HG02943 (cell line): ENCODE results near the gene ATP1B1.
A peak's percentile ranks its signal among the peaks of the same experiment; 100 is the strongest.
"Not testable (repeated sequence)": the region's sequence is repeated elsewhere in the genome, so short reads cannot be mapped to it uniquely, and the experiment has no call there.

Experiments used
- ATAC-seq: cut with Tn5 transposase; IDR thresholded peaks from one replicate; pipeline ENCODE4 v1.9.1; 2021; ENCODE audit warnings: mild to moderate bottlenecking, low read depth, moderate library complexity; ENCODE audit not compliant: unreplicated experiment

ATP1B1 gene

DNA sequence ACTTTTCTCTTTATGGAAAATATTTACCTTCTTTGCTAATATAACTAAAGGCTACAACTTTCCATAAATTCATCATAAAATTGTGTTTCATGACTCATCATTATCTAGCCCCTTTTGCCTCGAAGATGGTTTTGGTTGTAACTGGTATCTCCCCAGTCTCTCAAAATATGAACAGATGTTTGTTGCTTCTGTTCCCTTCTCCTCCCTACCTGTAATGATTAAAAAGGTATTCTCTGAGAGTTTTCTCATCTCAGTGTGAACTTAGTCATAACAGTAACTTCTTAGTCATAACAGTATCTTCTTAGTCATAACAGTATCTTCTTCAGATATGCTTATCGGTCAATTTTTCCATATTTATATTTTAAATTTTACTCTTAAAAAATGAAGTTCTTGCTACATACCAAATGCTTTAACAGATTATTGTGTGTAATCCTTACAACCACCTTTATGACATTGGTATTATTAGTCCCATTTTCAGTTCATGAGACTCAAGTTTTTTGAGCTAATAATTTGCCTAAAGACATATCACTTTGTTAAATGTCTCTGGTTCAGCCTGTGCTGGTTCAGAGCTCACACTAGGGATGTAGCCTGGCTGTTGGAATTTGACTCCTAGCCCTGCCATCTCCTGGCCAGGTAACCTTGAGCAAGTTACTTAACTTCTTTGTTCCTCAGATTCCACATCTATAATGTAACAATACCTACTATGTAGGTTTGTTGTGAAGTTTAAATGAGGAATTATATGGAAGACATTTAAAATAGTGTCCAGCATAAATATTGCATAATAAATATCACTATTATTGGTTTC, 32.6 kb downstream of the ATP1B1 start:
- peak; percentile 75 for ATAC-seq

- ATAC-seq, result no peak
Observed at GRCh38 chr1:169141356-169141755, 34.9 kb downstream of the ATP1B1 start.

- no peak for ATAC-seq
Observed at GRCh38 chr1:169142129-169142528, 35.6 kb downstream of the ATP1B1 start.

DNA sequence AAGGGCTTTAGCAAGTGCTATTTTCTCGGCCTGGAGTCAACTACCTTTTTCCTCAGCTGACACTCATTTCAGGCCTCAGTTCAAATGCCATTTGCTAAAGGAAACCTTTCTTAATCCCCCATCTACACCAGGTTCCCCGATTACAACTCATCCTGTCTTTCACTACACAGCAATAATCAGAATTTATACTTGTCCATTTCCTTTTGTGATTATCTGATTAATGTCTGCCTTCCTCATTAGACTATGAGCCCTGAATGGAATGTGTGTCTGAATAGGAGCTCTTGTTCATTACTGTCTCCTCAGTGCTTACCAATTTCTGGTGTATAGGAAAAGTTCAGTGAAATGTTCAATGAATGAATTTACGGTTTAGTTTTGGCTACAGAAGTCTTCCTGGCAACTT, 36.9 kb downstream of the ATP1B1 start:
- ATAC-seq, result no peak

DNA sequence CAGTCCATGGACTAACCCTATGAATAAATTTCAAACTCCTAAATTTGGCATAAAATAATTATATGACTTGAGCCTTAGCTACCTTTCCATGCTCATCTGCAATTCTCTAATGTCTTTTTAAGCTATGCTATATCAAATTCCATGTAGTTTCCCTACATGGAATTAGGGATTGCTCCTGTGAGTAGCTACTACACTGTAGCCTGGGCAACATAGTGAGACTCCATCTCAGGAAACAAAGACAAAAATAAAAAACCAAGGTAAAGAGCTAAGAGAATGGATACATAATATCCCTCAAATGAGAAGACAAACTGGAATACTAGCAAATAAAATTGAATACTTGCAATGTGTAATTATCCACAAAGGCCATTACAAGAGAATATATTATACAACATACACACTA, 37.5 kb downstream of the ATP1B1 start:
- ATAC-seq, result no peak

DNA sequence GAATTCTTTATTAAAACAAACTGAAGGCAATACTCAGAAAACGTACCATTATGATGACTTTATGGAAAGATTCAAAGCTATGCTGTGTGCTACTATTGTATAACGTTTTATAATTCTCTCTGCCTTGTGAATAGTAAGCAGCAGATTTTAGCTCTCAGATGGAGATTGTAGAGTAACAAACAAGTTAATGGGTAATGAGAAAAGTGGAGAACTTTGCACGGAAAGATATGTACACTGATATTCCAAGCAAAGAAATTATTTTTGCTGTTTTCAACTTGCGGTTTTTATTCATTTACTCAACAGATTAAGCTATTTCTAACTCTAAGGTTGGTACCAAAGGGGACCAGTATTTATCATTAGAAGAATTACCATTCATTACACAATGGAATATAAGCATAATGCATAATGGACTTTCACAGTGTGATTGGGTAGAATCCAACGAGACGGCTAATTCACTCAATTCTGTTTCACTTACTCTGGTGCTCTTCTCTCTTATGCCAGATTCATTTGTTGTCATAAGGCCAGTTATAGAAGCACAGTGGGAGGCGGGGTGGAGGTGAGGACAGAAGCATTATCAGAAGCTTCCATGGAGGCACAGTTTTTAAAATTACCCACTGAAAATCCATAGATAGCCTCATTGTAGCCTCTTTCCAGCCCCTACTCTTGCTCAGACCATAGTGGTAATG, 38.6 kb downstream of the ATP1B1 start:
- no peak for ATAC-seq

DNA sequence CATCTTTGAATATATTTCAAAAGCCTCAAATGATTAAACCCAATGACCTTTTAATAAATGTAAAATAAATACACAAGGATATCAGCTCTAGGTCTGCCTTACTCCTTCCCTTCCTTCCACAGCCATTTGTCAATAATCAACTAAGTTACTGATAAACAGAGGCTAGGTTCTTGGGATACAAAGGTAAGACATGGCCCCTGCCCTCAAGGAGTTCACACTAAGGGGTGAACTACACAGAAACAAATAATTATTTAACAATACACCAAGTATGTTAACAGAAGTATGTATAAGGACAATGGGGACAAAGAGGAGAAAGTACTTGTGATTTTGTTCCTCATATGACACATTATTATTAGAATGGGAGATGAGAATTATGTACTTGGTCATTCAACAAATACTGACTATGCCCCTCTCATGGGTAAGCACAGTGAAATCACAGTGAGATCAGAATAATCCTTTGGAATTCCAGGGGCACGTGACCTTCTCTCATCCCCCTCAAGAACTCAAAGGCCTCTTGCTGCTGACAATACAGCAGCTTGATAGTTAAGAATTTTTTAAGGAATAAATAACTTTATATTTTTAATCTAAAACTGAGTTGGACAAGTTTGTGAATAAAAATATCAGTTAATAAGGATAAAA, 40.2 kb downstream of the ATP1B1 start:
- no peak for ATAC-seq

- ATAC-seq, result no peak
Observed at GRCh38 chr1:169148472-169149252, 42.2 kb downstream of the ATP1B1 start.

GRCh38 chr1:169149555-169150286, 43.2 kb downstream of the ATP1B1 start:
- ATAC-seq, result no peak

- no peak for ATAC-seq
Observed at GRCh38 chr1:169150641-169151337, 44.3 kb downstream of the ATP1B1 start.

DNA sequence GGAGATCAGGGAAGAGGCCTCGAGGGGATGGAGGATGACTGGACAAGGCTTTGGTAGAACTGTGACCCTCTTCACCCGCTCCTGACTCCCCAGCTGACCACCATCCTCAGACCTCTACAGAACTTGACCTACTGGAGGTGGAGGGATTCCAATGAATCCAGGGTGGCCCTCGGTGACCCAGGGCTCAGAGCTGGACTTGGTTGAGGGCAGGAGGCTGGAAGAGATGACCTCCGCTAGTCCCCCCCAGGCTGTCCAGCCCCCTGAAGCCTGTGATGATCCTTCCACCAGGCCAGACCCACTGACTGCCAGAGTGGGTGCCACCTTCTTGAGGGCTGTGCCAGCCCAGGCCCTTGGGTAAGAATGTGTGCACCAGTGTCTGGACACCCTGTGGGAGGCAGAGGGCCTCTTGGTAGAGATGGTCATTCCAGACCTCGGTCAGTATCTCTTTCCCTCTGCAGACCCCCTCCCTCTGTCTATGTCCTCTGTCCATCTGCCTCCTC, 44.9 kb downstream of the ATP1B1 start:
- ATAC-seq, result no peak

GRCh38 chr1:169155675-169156074, 49.2 kb downstream of the ATP1B1 start:
- no peak for ATAC-seq

- ATAC-seq, result no peak
Observed at GRCh38 chr1:169156580-169156979, 50.1 kb downstream of the ATP1B1 start.

- ATAC-seq, result no peak
Observed at GRCh38 chr1:169160845-169161495, 54.5 kb downstream of the ATP1B1 start.

DNA sequence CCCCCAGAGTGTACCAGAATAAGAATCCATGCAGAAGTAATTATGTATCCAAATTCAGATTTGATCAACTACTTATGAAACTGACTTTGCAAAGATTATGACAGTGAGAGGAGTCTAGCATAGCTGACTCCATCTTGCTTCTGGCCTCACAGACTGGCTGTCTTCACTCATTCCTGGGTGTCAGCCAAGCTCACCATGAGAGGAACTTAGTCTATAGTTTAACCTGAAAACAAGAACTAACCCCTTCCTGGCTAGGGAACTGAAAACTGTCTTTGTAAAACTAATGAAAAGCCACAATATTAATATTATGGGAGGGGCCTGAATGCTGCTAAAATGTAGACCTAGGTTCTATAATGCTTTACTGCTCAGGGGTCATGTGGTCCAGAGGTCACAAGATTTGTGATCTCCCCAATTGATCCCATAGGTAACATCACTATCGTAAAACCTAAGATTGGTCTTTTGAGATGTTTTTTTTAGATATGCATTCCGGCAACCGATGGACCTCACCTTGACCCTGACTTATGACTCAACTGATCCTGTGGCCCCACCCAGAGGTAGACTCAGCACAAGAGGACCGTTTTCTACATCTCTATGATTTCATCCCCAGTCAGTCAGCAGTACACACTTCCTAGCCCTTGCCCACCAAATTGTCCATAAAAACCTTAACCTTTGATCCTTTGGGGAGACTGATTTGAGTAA, 55.2 kb downstream of the ATP1B1 start:
- peak; percentile 68 for ATAC-seq

DNA sequence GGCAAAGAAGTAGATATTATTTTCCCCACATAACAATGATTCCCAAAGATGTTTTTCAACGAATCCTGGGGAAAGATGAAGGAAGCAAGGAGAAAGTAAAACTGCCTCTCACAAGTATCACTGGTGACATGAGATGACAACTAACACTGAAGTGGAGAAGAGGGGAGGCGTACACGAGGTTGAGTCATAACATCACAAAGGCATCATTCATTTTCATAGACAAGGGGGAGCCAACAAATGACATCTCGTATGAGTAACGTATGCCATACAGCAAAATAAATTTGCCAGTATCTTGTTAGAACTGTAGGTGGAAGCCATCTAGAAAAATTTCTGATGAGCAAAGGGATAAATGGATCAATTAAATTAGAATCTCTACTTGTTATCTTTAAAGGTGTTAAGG, 56.6 kb downstream of the ATP1B1 start:
- no peak for ATAC-seq

- ATAC-seq, result no peak
Observed at GRCh38 chr1:169175461-169175860, 69.0 kb downstream of the ATP1B1 start.

DNA sequence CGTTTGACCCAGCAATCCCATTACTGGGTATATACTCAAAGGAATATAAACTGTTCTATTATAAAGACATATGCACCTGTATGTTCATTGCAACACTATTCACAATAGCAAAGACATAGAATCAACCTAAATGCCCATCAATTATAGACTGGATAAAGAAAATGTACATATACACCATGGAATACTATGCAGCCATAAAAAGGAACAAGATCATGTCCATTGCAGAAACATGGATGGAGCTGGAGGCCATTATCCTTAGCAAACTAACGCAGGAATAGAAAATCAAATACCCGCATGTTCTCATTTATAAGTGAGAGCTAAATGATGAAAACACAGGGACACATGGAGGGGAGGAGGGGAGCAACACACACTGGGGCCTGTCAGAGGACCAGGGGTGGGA, 72.9 kb downstream of the ATP1B1 start:
- not testable (repeated sequence) for ATAC-seq
